NB4 (cell line): ENCODE data around the gene DNAJC27.

ENCODE experiments used
- POLR2A ChIP-seq: IDR thresholded peaks from 2 replicates; pipeline ENCODE4 v1.6.1; 2011; ENCODE audit warnings: mild to moderate bottlenecking; ENCODE audit not compliant: insufficient read length; ENCODE audit errors: extremely low read depth
- TF ChIP-seq, protein P1 (sequence below): IDR thresholded peaks from one replicate; pipeline ENCODE4 v1.5.1; 2012; ENCODE audit warnings: low read depth, low read length

DNA sequence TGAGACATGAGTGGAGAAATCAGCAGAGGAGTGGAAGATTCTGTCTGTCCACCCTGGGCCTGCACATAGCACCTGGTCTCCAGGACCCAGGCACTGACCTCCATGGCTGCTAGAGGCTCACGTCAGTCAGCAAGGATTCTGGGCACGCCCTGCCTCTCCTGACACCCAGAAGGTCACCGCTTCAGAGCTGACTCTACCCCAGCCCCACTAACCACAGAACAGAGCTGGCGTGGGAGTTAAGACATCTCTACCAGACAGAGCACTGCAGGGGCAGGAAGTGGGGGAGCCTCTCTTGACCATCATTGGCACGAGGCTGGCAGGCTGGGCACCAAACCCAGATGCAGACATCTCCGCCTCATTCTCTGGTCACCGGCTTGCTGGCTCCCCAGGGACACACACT lies 54.7 kb downstream of the DNAJC27 start:
- TF ChIP-seq, protein P1, sequence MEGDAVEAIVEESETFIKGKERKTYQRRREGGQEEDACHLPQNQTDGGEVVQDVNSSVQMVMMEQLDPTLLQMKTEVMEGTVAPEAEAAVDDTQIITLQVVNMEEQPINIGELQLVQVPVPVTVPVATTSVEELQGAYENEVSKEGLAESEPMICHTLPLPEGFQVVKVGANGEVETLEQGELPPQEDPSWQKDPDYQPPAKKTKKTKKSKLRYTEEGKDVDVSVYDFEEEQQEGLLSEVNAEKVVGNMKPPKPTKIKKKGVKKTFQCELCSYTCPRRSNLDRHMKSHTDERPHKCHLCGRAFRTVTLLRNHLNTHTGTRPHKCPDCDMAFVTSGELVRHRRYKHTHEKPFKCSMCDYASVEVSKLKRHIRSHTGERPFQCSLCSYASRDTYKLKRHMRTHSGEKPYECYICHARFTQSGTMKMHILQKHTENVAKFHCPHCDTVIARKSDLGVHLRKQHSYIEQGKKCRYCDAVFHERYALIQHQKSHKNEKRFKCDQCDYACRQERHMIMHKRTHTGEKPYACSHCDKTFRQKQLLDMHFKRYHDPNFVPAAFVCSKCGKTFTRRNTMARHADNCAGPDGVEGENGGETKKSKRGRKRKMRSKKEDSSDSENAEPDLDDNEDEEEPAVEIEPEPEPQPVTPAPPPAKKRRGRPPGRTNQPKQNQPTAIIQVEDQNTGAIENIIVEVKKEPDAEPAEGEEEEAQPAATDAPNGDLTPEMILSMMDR: no peak
- TF ChIP-seq POLR2A: no peak
